MM.1S (cell line): ENCODE measurements around the gene LONRF2.

ENCODE experiments used
- DNase-seq: peaks from one replicate; pipeline ENCODE4 v3.0.0-alpha.2; 2015
- H2AFZ ChIP-seq: fragments of 300-600 bp; sonication (generic); 2 replicates; pipeline ENCODE4 v1.6.0; 2016; ENCODE audit warnings: antibody characterized with exemption, low read length
- H3F3A ChIP-seq: fragments of 300-600 bp; sonication (generic); 2 replicates; pipeline ENCODE4 v1.6.1; 2016; ENCODE audit warnings: mild to moderate bottlenecking, antibody characterized with exemption, low read length, moderate library complexity, mixed read lengths; ENCODE audit not compliant: insufficient read depth
- H3K27ac ChIP-seq: fragments of 300-600 bp; sonication (generic); 2 replicates; pipeline ENCODE4 v1.5.1; 2016; ENCODE audit warnings: mild to moderate bottlenecking, low read length
- H3K27me3 ChIP-seq: fragments of 300-600 bp; sonication (generic); replicated peaks from 2 replicates; pipeline ENCODE4 v1.6.0; 2016; ENCODE audit warnings: low read length; ENCODE audit not compliant: insufficient read depth
- H3K36me3 ChIP-seq: fragments of 300-600 bp; sonication (generic); replicated peaks from 2 replicates; pipeline ENCODE4 v1.6.1; 2016; ENCODE audit warnings: mild to moderate bottlenecking, low read length, mixed read lengths; ENCODE audit not compliant: insufficient read depth
- H3K4me1 ChIP-seq: fragments of 300-600 bp; sonication (generic); 2 replicates; pipeline ENCODE4 v1.6.1; 2016; ENCODE audit warnings: low read length, mixed read lengths
- H3K4me2 ChIP-seq: fragments of 300-600 bp; sonication (generic); 2 replicates; pipeline ENCODE4 v1.6.0; 2016; ENCODE audit warnings: low read depth, low read length
- H3K4me3 ChIP-seq: fragments of 300-600 bp; sonication (generic); 2 replicates; pipeline ENCODE4 v1.5.1; 2016; ENCODE audit warnings: low read length, mixed read lengths
- H3K79me2 ChIP-seq: fragments of 300-600 bp; sonication (generic); 2 replicates; pipeline ENCODE4 v1.6.1; 2016; ENCODE audit warnings: mixed run types, low read length, mixed read lengths
- H3K9ac ChIP-seq: fragments of 300-600 bp; sonication (generic); 2 replicates; pipeline ENCODE4 v1.6.1; 2016; ENCODE audit warnings: low read length, mixed read lengths
- H3K9me2 ChIP-seq: fragments of 300-600 bp; sonication (generic); replicated peaks from 2 replicates; pipeline ENCODE4 v1.6.1; 2016; ENCODE audit warnings: mild to moderate bottlenecking, low read length, mixed read lengths; ENCODE audit not compliant: insufficient read depth
- H3K9me3 ChIP-seq: fragments of 300-600 bp; sonication (generic); replicated peaks from 2 replicates; pipeline ENCODE4 v1.6.1; 2016; ENCODE audit warnings: mild to moderate bottlenecking, low read length, mixed read lengths; ENCODE audit not compliant: insufficient read depth
- H4K20me1 ChIP-seq: fragments of 300-600 bp; sonication (generic); 2 replicates; pipeline ENCODE4 v1.6.1; 2016; ENCODE audit warnings: mild to moderate bottlenecking, low read length, moderate library complexity, mixed read lengths; ENCODE audit not compliant: insufficient read depth
- EZH2 ChIP-seq: fragments of 300-600 bp; sonication (generic); optimal IDR thresholded peaks from 2 replicates; pipeline ENCODE3; 2017; ENCODE audit warnings: low read depth, mild to moderate bottlenecking, antibody characterized with exemption, low read length, mixed read lengths
- EZH2phosphoT487 ChIP-seq: fragments of 300-600 bp; sonication (generic); IDR thresholded peaks from 2 replicates; pipeline ENCODE4 v1.6.1; 2018; ENCODE audit warnings: antibody characterized with exemption, low read length
- TF ChIP-seq, protein P1 (sequence below): fragments of 300-600 bp; sonication (generic); IDR thresholded peaks from 2 replicates; pipeline ENCODE4 v1.5.1; 2016; ENCODE audit warnings: antibody characterized with exemption, low read length, mixed read lengths

Gene LONRF2

DNA sequence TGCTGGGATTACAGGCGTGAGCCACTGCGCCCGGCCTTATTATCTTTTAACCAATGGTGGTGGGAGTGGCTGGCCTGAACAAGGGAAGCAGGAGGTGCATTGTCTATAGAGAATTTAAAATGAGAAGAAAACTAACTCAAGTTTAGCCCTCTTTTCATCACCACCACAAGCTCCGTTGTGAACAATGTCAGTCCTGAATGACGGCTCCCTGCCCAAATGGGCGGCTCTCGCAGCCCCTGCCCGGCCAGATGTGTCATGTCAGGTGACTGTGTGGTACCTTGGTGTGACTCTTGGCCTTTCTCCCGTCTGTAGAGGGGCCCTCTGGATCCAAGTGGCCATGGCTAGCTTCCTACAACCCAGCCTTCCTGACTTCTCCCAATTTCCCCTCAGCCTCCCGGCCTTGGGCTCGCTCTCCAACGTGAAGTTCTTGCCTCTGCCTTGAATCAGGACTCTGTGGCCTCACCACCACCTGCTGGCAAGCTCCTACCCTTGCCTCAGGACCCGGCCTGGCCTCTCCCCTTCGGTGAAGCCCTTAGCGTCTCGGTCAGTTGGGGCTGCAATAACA, 67.6 kb downstream of the LONRF2 start:
- Histone ChIP-seq H3K4me3 (no peak overlapping the region), H3K27me3 (no peaks in the 10 kb centered on the region), H3K4me1 (no peaks in the 10 kb centered on the region), H3K27ac (no peak overlapping the region), H3K36me3 (no peaks in the 10 kb centered on the region), H3K9me2 (no peaks in the 10 kb centered on the region), H4K20me1 (no peaks in the 10 kb centered on the region), H2AFZ (no peak overlapping the region), H3F3A (no peaks in the 10 kb centered on the region), H3K9me3 (no peaks in the 10 kb centered on the region), H3K9ac (no peak overlapping the region), H3K79me2 (no peaks in the 10 kb centered on the region), H3K4me2 (no peak overlapping the region)
- no peak for DNase-seq
- TF ChIP-seq EZH2phosphoT487 = no peak
- TF ChIP-seq EZH2 = no peak
- TF ChIP-seq, protein P1, sequence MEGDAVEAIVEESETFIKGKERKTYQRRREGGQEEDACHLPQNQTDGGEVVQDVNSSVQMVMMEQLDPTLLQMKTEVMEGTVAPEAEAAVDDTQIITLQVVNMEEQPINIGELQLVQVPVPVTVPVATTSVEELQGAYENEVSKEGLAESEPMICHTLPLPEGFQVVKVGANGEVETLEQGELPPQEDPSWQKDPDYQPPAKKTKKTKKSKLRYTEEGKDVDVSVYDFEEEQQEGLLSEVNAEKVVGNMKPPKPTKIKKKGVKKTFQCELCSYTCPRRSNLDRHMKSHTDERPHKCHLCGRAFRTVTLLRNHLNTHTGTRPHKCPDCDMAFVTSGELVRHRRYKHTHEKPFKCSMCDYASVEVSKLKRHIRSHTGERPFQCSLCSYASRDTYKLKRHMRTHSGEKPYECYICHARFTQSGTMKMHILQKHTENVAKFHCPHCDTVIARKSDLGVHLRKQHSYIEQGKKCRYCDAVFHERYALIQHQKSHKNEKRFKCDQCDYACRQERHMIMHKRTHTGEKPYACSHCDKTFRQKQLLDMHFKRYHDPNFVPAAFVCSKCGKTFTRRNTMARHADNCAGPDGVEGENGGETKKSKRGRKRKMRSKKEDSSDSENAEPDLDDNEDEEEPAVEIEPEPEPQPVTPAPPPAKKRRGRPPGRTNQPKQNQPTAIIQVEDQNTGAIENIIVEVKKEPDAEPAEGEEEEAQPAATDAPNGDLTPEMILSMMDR = no peak

- Histone ChIP-seq H3K9me2 (no peaks in the 10 kb centered on the region), H3K79me2 (no peaks in the 10 kb centered on the region), H3K9ac (no peak overlapping the region), H4K20me1 (no peaks in the 10 kb centered on the region), H3K4me2 (no peak overlapping the region), H3K4me3 (no peak overlapping the region), H2AFZ (no peak overlapping the region), H3K27ac (no peak overlapping the region), H3K36me3 (no peaks in the 10 kb centered on the region), H3K4me1 (no peaks in the 10 kb centered on the region), H3K9me3 (no peaks in the 10 kb centered on the region), H3F3A (no peaks in the 10 kb centered on the region), H3K27me3 (no peaks in the 10 kb centered on the region)
- DNase-seq = no peak
- TF ChIP-seq, protein P1 = no peak
Observed at GRCh38 chr2:100253786-100254185, 68.5 kb downstream of the LONRF2 start.

- H3K27me3 ChIP-seq = no peaks in the 10 kb centered on the region
Observed at GRCh38 chr2:100252811-100253698, 69.2 kb downstream of the LONRF2 start.

More at GRCh38 chr2:100252811-100253698, 69.2 kb downstream of the LONRF2 start:
- H3K79me2 ChIP-seq = no peaks in the 10 kb centered on the region
- H3K36me3 ChIP-seq = no peaks in the 10 kb centered on the region
- DNase-seq = no peak
- no peak overlapping the region for H3K4me3 ChIP-seq
- no peaks in the 10 kb centered on the region for H3K9me3 ChIP-seq
- no peak overlapping the region for H3K9ac ChIP-seq
- no peaks in the 10 kb centered on the region for H3K4me1 ChIP-seq
- no peaks in the 10 kb centered on the region for H4K20me1 ChIP-seq
- H3K9me2 ChIP-seq = no peaks in the 10 kb centered on the region
- H3K4me2 ChIP-seq = no peak overlapping the region
- H3F3A ChIP-seq = no peaks in the 10 kb centered on the region
- TF ChIP-seq EZH2phosphoT487 (no peak), EZH2 (no peak)
- TF ChIP-seq, protein P1 = no peak
- H2AFZ ChIP-seq = no peak overlapping the region
- H3K27ac ChIP-seq = no peak overlapping the region
